ENCODE data around the gene ATP9A.
"Not testable (repeated sequence)": the region's sequence is repeated elsewhere in the genome, so short reads cannot be mapped to it uniquely, and the experiment has no call there.

ATP9A gene

DNA sequence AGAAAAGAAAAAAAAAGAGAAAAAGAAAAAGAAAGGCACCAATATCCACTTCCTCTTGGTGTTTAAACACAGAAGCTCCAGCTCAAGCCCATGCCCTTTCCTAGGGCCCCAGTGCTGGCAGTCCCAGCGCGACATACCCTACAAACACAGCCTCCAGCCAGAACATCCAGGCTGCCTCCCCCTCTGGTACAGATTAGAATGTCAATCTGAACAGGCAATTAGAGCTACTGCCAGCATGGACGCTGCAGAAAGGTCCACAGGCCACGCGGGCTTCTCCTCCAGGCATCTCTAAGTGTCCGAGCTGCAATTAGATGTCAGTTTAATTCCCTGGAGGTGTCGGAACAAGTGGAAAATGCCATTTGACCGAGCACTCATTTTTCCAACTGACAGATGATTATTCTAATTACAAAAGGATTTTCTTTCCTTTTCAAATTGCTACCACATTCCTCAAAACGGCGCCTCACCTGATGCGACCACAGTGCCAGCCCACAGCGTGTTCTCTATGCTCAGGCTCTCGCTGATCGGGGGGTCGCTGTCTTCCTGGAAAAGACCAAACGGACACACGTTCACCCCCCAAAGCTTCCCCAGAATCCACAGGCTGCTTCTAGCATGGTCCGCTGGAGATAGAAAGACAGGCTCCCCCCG lies 79.5 kb downstream of the ATP9A start:
- no peak for DNase-seq (ENCODE audit: low spot score)

DNA sequence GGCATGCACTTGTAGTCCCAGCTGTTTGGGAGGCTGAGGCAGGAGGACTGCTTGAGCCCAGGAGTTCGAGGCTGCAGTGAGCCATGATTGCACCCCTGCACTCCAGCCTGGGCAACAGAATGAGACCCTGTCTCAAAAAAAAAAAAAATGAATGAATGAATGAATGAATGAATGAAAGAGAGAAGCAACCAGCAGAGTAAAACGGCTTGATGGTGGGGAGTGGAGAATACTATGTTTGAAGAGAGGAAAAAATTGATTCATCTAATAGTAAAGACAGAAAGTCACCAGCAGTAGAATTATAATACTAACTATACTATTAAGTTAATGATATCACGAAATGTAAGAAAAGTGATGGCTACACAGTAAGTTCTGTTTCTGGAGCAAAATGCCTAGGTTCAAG lies 80.6 kb downstream of the ATP9A start:
- no peak for DNase-seq (ENCODE audit: low spot score)

DNA sequence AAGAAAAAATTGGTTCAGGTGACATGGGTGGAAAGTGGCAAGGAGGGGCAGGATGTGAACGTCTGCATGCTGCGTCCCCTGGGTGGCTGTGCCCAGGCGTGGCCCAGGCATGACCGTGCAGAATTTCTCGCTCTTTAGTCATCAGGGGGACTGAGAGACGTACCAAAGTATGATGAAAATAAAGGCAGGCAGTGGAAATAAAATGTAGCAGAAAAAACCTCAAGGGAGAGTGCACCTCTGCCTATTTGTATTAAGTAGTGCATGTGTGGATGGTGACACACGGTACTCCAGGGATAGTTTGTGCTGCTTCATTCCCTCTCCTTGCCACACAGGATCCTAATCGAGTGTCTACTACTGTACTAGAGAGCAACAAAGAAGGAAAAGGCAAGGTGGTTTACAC lies 81.1 kb downstream of the ATP9A start:
- DNase-seq (ENCODE audit: low spot score) = peak; percentile 18

DNA sequence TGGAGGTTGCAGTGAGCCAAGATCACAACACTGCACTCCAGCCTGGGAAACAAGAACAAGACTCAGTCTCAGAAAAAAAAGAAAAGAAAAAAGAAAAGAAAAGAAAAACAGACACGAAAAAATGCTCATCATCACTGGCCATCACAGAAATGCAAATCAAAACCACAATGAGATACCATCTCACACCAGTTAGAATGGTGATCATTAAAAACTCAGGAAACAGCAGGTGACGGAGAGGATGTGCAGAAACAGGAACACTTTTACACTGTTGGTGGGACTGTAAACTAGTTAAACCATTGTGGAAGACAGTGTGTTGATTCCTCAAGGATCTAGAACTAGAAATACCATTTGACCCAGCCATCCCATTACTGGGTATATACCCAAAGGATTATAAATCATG lies 82.7 kb downstream of the ATP9A start:
- DNase-seq (ENCODE audit: low spot score) = not testable (repeated sequence)

DNA sequence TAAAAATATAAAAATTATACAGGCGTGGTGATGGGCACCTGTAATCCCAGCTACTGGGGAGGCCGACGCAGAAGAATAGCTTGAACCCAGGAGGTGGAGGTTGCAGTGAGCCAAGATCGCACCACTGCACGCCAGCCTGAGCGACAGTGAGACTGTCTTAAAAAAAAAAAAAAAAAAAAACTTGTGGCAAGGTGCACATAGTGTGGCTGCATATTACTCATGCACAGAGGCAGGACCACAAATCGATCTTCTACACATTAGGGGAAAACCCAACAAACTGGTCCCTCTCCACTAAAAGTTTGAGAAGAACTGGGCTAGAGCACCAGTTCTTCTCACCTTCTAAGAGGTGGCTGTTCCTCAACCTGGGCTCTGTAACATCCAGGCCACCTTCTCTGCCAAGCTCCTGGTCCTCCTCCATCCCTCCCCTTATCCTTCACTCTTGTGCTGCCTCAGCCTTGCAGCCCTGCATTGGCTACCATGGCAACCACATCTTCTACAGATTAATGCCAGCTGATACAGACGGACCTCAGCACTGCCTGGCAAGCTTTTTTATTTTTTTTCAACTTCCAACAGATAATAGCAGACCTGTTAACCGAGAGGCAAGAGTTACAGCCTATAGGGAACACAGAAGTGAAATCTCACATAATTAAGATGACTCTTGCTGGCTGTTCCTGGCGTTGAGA lies 88.0 kb downstream of the ATP9A start:
- no peak for DNase-seq (ENCODE audit: low spot score)

DNA sequence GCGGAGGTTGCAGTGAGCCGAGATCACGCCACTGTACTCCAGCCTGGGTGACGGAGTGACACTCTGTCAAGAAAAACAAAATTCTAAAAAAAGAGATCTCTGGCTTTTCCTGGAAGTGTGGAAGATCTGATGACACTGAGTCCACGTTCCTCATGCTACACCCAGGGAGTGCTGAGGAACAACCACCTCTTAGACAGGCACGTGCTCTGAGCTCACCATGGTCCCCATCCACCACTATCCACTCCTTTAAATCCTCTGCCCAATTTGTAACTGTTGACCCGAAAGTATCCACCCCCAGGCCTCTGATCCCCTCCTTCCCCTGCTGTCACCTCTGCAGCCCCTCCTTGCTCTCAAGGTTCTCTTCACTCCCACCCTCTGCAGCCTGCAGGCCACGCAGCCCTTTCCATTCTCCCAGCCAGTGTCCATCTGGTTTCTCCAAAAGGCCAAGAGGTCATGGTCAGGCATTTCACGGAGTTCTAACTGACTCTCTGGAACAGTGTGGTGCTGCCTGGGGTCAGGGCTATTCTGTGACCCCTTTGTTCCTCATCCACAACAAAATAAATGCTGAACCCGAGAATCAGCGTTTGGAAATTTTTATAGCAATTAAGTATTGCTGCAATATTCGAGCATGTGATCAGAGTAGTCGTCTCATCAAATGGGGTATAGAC lies 88.8 kb downstream of the ATP9A start:
- DNase-seq (ENCODE audit: low spot score) = no peak

DNA sequence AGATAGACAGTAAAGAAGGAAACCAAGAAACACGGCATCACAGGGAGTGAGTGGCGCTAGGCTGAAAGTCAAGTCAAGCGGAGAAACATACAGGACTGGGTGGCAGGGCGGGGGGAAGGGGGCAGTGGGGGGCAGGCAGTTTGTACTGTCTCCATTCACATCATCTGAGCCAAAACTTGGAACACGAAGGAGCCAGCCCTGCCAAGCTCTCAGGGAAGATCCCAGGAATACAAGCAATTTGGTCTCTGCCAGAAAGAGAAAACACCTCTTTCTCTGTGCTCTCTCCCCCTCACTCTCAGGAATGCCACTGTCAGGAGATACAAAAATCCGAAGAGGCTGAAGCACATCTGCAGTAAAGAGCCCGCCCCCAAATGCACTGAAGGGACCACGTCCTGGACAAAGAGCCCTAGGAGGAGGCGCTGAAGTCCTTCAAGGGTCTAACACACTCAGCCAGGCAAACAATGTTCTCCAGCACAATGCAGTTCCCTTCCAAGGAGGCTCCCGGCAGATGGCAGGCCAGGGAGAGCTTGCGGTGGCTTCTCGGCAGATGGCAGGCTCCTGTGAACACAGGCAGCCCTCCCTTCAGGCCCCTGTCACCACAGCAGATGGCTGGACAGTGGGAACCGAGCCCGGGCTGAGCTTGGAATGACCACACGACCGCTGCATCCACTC lies 90.0 kb downstream of the ATP9A start:
- DNase-seq (ENCODE audit: low spot score) = no peak

DNA sequence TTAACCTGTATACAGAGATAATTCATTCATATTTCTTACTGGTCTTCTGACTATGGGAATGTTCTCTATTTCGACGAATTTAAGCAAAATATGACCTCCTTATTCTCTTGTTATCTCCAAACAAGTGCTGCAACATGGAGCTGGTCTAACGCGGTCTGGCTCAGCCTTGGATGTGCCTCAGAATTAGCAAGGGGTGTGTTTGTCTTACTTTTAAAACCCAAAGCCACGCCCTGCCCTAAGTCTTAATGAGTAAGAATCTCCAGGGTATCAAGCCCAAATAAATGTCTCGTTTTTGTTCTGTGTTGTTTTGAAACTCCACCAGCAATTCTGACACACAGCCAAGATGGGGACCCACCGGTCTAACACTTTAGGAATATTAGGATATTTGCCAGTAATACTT lies 99.2 kb downstream of the ATP9A start:
- no peak for DNase-seq (ENCODE audit: low spot score)

DNA sequence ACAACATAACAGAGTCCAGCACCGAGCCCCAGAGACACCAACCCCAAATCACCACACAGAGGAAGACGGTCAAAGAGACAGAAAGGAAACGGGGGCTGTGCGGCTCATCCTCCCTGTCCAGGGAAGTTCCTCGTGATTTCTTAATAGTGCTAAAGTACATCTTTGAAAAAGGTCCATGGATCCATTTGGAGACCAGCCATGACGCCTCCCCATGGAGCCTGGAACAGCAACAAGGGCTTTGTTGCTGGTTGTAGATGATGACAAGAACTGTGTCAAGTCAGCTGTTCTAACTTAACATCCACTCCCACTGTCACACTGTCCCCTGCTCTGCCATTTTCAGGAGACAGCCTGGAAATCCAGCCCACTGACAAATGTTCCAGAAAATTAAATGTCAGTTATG lies 99.7 kb downstream of the ATP9A start:
- DNase-seq (ENCODE audit: low spot score) = no peak

DNA sequence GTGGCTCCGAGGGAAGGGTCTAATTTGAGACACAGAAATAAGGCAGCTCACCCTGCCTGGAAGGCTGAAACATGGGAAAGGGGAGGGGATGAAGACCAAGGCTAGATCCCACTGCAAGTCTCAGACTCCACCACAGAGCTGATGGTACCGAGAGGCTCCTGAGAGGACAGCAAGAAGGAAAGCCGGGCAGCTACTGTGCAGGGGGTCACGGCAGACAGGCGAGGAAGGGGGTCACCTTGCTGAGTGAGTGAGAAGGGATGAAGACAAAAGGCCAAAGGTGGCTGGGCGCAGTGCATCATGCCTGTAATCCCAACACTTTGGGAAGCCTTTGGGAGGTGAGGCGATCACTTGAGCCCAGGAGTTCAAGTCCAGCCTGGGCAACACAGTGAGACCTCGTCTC lies 100.7 kb downstream of the ATP9A start:
- no peak for DNase-seq (ENCODE audit: low spot score)

DNA sequence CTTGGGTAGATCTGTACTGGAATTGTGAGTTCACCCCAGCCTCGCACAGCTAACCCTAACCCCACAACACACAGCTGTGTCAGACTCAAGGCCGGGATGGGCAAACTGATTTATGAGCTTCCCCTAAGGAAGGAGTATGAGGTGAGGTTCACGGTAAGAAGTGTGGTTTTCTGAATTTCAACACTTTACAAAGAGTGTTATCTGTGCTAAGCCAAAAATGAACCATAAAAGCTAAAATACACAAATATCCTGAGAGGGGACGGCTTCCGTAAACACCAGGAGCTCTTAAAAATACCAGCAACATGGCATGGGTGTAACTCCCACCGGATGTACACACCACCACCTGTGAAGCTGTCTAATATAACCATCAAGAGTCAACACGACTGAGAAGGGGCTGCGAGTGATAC lies 101.2 kb downstream of the ATP9A start:
- no peak for DNase-seq (ENCODE audit: low spot score)

DNA sequence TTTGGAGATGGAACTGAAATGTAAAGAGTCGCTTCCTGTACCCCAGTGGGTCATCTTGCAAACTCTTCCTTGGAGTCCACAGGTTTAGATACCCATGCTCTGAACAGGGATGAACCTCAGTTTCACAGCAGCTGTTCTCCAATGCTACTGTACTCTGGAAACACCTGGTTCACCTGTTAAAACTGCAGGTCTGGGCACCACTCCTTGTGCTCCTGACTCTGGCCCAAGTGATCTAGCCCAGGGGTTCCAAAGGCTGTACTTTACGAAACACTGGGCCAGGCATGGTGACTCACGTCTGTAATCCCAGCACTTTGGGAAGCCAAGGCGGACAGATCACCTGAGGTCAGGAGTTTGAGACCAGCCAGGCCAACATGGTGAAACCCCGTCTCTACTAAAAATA lies 102.1 kb downstream of the ATP9A start:
- DNase-seq (ENCODE audit: low spot score) = no peak

DNA sequence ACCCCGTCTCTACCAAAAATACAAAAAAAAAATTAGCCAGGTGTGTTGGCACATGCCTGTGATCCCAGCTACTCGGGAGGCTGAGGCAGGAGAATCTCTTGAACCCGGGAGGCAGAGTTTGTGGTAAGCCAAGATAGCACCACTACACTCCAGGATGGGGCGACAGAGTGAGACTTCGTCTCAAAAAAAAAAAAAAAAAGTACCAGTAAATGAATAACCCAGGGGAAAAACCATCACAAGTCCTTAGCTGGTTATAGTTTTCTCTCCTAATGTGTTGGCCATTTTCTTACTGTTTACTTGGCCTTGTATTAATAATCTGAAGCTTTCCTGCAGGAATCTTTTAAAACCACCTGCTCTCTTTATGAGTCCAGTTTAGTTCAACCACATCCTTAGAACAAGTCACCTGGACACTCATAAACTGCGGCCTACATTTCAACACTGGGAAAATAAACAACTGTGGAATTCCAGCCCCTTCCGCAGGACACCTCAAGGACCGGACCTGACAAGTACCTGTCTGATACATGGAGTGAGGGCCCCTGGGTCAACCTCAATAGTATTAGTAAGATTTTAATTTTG lies 102.6 kb downstream of the ATP9A start:
- no peak for DNase-seq (ENCODE audit: low spot score)

DNA sequence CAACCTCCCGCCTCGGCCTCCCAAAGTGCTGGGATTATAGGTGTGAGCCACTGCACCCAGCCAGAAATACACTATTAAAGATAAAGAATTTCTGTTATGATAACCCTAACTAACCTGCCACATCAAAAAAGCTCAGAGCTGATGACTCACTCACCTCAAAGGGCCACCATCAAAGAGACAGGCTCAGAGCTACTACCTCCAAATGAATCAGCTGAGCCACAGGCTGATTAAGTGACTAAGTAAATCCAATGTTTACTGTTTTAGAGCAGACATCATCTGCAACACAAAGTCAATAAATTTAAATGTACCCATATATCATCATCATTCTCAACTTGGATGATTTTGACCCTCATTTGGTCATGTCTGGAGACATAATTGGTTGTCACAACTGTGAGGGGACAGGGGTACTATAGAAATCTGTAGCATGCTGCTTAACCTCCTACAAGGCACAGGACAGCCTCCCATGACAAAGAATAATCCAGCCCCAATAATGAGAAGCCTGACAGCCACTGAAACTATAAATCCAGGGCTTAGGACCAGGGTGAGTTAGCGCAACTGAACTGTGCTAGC lies 106.5 kb downstream of the ATP9A start:
- DNase-seq (ENCODE audit: low spot score) = peak; percentile 64

DNA sequence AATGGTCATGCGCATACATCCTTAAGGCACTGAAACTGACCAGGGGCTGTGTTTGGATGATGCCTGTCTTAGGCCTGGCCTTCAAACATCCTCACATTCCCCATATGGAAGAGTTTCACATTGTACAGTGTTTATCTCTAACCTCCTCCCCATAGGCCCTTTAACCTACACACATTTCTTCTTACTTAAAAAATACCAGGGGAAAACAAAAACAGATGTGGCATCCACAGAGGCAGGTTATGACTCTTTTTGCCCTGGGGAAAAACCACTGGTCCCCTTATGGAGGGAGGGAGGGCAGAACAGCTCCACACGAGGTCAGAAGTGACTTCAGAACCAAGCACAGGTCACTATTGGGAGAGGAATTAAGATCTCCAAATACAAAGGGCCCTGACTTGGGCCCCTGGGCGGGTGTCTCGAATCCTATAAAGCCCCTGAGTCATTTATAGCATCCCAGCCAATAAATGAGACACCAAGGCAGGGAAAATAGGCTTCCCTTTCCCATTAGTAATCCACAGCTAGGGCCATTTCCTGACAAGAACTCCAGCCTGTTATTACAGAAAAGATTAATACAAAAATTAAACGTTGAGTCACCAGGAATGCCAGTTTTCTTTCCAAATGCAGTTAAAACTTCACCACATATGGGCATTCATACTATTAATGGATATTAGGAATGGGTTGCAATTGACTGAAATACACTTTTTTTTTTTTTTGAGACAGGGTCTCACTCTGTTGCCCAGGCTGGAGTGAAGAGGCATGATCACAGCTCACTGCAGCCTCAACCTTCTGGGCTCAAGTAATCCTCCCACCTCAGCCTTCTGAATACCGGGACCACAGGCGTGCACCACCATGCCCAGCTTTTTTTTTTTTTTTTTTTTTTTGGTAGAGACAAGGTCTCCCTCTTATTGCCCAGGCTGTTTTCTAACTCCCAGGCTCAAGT lies 107.2 kb downstream of the ATP9A start:
- peak; percentile 95 for DNase-seq (ENCODE audit: low spot score)

DNA sequence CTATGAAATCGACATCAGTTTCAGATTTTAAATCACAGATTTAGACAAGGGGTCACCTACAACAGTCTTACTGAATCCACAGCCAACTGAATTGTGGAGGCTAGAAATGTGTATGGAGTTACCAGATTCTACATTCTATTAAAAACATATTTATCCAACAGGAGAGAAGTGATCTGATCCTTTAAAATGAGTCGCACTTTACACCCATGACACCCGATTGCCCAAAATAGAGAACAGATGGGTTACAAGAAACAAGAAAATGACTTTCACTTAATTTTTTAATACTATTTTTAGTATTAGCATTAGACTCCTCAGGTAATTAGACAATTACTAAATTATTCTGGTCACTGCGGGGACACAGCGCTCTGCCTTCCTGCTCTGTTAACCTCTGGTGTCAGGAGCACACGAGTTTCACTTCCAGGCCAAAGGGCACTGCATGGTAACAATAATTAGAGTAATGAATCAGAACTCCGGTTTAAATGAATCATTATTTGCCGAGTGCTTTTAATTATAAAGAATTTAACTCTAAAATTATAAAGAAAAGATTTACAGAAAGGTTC lies 108.6 kb downstream of the ATP9A start:
- DNase-seq (ENCODE audit: low spot score) = no peak

DNA sequence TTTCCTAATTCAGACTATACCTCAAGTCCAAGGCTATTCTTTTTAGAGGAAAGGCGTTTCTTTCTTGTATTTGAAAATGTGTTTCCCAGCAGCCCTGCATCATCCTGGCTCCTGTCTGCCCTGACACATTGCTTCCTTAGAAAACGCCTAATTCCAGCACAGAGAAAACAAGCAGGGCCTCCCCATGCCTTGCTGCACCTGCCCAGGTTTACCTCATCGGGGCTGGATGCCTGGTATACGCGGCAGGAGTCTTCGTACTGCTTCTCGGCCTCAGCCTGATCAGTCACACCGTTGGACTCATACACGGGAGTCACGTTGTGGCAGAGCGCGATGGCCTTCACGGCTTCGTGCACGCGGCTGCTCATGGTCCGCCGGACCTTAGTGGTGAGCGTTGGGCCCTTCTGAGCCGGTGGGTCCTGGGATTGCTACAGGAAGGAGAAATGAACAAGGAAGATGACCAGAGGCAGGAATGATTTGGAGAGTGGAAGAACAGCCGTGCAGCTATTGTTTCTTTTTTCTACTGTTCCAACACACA lies 111.4 kb downstream of the ATP9A start:
- no peak for DNase-seq (ENCODE audit: low spot score)

DNA sequence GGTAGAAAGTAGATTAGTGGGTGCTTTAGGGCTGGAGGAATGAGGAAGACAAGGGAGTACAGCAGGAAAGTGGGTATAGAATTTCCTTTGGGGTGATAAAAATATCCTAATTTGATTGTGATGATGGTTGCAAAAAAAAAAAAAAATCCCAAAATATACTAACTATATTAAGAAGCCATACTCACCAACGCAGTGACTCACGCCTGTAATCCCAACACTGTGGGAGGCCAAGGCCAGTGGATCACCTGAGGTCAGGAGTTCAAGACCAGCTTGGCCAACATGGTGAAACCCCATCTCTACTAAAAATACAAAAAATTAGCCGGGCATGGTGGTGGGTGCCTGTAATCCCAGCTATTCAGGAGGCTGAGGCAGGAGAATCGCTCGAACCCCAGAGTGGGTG lies 112.1 kb downstream of the ATP9A start:
- not testable (repeated sequence) for DNase-seq (ENCODE audit: low spot score)

DNA sequence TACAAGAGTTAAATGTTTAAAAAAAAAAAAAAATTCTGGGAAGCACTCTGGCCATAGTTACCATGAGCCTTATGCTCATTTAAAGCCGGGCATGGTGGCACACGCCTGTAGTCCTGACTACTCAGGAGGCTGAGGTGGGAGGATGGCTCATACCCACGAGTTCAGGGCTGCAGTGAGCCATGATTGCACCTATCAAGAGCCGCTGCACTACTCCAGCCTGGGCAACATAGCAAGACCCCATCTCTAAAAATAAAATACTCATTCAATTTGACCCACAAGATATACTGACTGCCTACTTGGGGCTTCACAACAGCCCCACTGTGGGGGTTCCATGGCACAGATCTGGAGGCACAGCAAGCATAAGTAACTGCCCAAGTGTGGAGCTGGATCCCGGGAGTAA lies 113.7 kb downstream of the ATP9A start:
- DNase-seq (ENCODE audit: low spot score) = no peak

DNA sequence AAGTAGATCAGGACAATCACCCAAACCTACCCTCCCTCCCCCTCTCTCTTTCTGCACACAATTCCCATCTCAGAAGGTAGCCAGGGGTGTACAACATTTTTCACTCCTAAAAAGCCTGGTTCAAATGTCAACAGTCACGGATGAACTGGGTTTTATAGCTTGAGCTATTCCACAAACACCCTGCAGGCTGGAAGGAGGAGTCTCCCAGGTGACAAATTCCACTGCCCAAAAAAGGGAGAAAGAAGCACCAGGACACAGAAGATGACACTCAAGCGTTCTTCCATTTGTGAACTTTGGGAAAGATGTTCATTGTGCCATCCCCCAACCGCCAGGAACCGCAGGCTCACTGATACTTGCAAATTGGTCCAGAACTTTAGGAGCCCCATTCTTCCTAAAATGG lies 114.1 kb downstream of the ATP9A start:
- DNase-seq (ENCODE audit: low spot score) = no peak

DNA sequence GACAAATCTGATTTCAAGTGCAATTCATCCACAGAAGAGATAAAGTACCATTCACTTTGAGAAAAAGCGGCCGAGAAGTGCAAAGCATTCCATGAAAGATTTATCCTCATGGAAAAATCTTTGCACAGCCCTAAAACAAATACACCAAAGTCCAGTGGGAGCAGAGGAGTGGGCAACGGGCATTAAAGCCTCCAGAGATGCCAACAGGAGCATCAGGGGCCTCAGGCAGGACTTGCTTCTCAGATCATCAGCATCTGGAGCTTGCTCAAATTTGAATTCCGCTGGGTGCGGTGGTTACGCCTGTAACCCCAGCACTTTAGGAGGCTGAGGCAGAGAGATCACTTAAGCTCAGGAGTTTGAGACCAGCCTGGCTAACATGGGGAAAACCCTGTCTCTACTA lies 115.0 kb downstream of the ATP9A start:
- DNase-seq (ENCODE audit: low spot score) = no peak
